ENCODE results near the gene ZCCHC9.
"Not testable (repeated sequence)": the region's sequence is repeated elsewhere in the genome, so short reads cannot be mapped to it uniquely, and the experiment has no call there.

The ZCCHC9 gene

GRCh38 chr5:81290146-81290545, 11.2 kb upstream of the ZCCHC9 start:
- H3K4me3 ChIP-seq (ENCODE audit: control insufficient read depth, low read depth, low read length) = no peak overlapping the region
- no peak for TF ChIP-seq CTCF (IDR thresholded peaks at IDR 0.05; ENCODE audit: control insufficient read depth, insufficient read depth, low read depth, low read length, missing control alignments)
- no peak for DNase-seq (ENCODE audit: low read depth)

GRCh38 chr5:81292130-81292529, 9.3 kb upstream of the ZCCHC9 start:
- no peak for DNase-seq (ENCODE audit: low read depth)
- no peak for TF ChIP-seq CTCF (IDR thresholded peaks at IDR 0.05; ENCODE audit: control insufficient read depth, insufficient read depth, low read depth, low read length, missing control alignments)
- no peak overlapping the region for H3K4me3 ChIP-seq (ENCODE audit: control insufficient read depth, low read depth, low read length)

- not testable (repeated sequence) for H3K4me3 ChIP-seq (ENCODE audit: control insufficient read depth, low read depth, low read length); DNase-seq (ENCODE audit: low read depth)
These were observed 7.4 kb upstream of the ZCCHC9 start for GRCh38 chr5:81294021-81294420.

- H3K4me3 ChIP-seq (ENCODE audit: control insufficient read depth, low read depth, low read length) = no peak overlapping the region
- TF ChIP-seq CTCF (IDR thresholded peaks at IDR 0.05; ENCODE audit: control insufficient read depth, insufficient read depth, low read depth, low read length, missing control alignments) = no peak
- no peak for DNase-seq (ENCODE audit: low read depth)
These were observed 3.9 kb upstream of the ZCCHC9 start for GRCh38 chr5:81297531-81297930.

- no peak for TF ChIP-seq CTCF (IDR thresholded peaks at IDR 0.05; ENCODE audit: control insufficient read depth, insufficient read depth, low read depth, low read length, missing control alignments)
- peak overlapping the region; percentile 70 for H3K4me3 ChIP-seq (ENCODE audit: control insufficient read depth, low read depth, low read length)
- no peak for DNase-seq (ENCODE audit: low read depth)
These were observed 491 bp upstream of the ZCCHC9 start for GRCh38 chr5:81300921-81301270.

GRCh38 chr5:81302596-81302995, 1.2 kb downstream of the ZCCHC9 start:
- no peak for DNase-seq (ENCODE audit: low read depth)
- TF ChIP-seq CTCF (IDR thresholded peaks at IDR 0.05; ENCODE audit: control insufficient read depth, insufficient read depth, low read depth, low read length, missing control alignments) = no peak
- H3K4me3 ChIP-seq (ENCODE audit: control insufficient read depth, low read depth, low read length) = peak overlapping the region; percentile 70

GRCh38 chr5:81303563-81303962, 2.2 kb downstream of the ZCCHC9 start:
- DNase-seq (ENCODE audit: low read depth) = peak; percentile 32
- H3K4me3 ChIP-seq (ENCODE audit: control insufficient read depth, low read depth, low read length) = no peak overlapping the region
- TF ChIP-seq CTCF (IDR thresholded peaks at IDR 0.05; ENCODE audit: control insufficient read depth, insufficient read depth, low read depth, low read length, missing control alignments) = no peak

Data from AG09309 (cell line).